Activated B cell treated with CpG ODN at 0.5 μM for 24 hours (primary cell): ENCODE measurements around the gene PRPF38B. TPM values are rescaled to one million over a fixed set of nuclear protein-coding genes. Genes with fewer than 3 reads are reported as not detected.

Experiments
- ATAC-seq: fragments of 200-7000 bp; cut with Tn5 transposase; one replicate; pipeline ENCODE4 v1.10.0; 2021; ENCODE audit warnings: low read depth, mild to moderate bottlenecking, moderate library complexity
- CTCF ChIA-PET: fragments of 350-600 bp; sonication (Branson Sonifier 250); formaldehyde crosslinking; loops from one replicate; lab custom pipeline; 2021; ENCODE audit warnings: antibody characterized with exemption; lab: Charles Lee
- POLR2A ChIA-PET: fragments of 350-600 bp; sonication (Branson Sonifier 250); formaldehyde crosslinking; loops from one replicate; lab custom pipeline; 2021; ENCODE audit warnings: antibody characterized with exemption; lab: Charles Lee
- DNase-seq: peaks from one replicate; pipeline ENCODE4 v3.0.0; 2022
- H3K27ac Mint-ChIP-seq: one replicate; pipeline ENCODE4 v1.8.0; 2020; ENCODE audit warnings: mixed read lengths
- H3K27me3 Mint-ChIP-seq: one replicate; pipeline ENCODE4 v1.8.0; 2021; ENCODE audit warnings: mixed read lengths
- H3K36me3 Mint-ChIP-seq: one replicate; pipeline ENCODE4 v1.8.0; 2021; ENCODE audit warnings: low read depth, mixed read lengths
- H3K4me1 Mint-ChIP-seq: one replicate; pipeline ENCODE4 v1.8.0; 2021; ENCODE audit warnings: mixed read lengths
- H3K4me3 Mint-ChIP-seq: one replicate; pipeline ENCODE4 v1.8.0; 2020; ENCODE audit warnings: mild to moderate bottlenecking, mixed read lengths
- H3K9me3 Mint-ChIP-seq: one replicate; pipeline ENCODE4 v1.8.0; 2020; ENCODE audit warnings: mixed read lengths
- CTCF ChIP-seq: fragments of 200-600 bp; IDR thresholded peaks from one replicate; pipeline ENCODE4 v1.8.0; 2022; ENCODE audit warnings: antibody characterized with exemption, mild to moderate bottlenecking
- intact Hi-C: fragments of 100-400 bp; cut with micrococcal nuclease; formaldehyde crosslinking; loops from one replicate; pipeline ENCODE4 v1.15.1; 2024
- total RNA-seq: library from RNA; stranded (reverse); gene quantifications from 2 replicates; pipeline ENCODE4 v1.2.3, GENCODE V29; 2022

PRPF38B gene
- total RNA-seq, 1 donor from 2014 or later = 88.1 TPM

- ATAC-seq = no peak
- H3K27ac Mint-ChIP-seq = no peak overlapping the region
Observed at GRCh38 chr1:108703939-108704338, 11.8 kb downstream of the PRPF38B start.

GRCh38 chr1:108704496-108704895 lies 12.4 kb downstream of the PRPF38B start:
- CTCF ChIA-PET = no interaction called here
- intact Hi-C loops = no loop called here
- Mint-ChIP-seq H3K27ac (no peak overlapping the region), H3K27me3 (peaks cover 4% of the 10 kb centered on the region), H3K9me3 (no peaks in the 10 kb centered on the region), H3K4me3 (no peak overlapping the region), H3K4me1 (peaks cover 16% of the 10 kb centered on the region), H3K36me3 (peaks cover 23% of the 10 kb centered on the region)
- DNase-seq (no peak), ATAC-seq (no peak)
- POLR2A ChIA-PET = interaction anchor here (1.4 kb wide), 1 partner anchor 12 kb away, joined by 7 read pairs; the partner anchor contains the start of gene PRPF38B
- no peak for TF ChIP-seq CTCF

More at GRCh38 chr1:108703939-108704338, 11.8 kb downstream of the PRPF38B start:
- no peak for TF ChIP-seq CTCF
- intact Hi-C loops = no loop called here
- POLR2A ChIA-PET = interaction anchor here (2.9 kb wide), 1 partner anchor 11 kb away, joined by 23 read pairs; the partner anchor contains the start of gene PRPF38B
- Mint-ChIP-seq H3K4me3 (no peak overlapping the region), H3K27me3 (peaks cover 3% of the 10 kb centered on the region), H3K9me3 (no peaks in the 10 kb centered on the region), H3K4me1 (peaks cover 20% of the 10 kb centered on the region), H3K36me3 (peaks cover 28% of the 10 kb centered on the region)
- DNase-seq = no peak
- CTCF ChIA-PET = no interaction called here

DNA sequence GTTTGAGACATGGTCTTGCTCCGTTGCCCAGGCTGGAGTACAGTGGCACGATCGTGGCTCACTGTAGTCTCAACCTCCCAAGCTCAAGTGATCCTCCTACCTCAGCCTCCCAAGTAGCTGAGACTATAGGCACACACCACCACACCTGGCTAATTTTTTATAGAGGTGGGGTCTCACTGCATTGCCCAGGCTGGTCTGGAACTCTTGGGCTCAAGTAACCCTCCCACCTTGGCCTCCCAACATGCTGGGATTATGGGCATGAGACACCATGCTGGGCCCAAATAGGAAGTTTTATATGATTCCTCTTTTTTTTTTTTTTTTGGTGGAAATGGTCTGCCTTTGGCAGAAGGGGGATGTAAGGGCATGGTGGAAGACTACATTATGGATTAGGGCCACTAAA lies 14.5 kb downstream of the PRPF38B start:
- Mint-ChIP-seq H3K36me3 (peaks cover 7% of the 10 kb centered on the region), H3K27me3 (peaks cover 8% of the 10 kb centered on the region), H3K4me1 (peaks cover 9% of the 10 kb centered on the region), H3K4me3 (no peak overlapping the region), H3K27ac (no peak overlapping the region), H3K9me3 (no peaks in the 10 kb centered on the region)
- intact Hi-C loops = no loop called here
- TF ChIP-seq CTCF = no peak
- POLR2A ChIA-PET = no interaction called here
- DNase-seq = no peak
- CTCF ChIA-PET = no interaction called here
- ATAC-seq = no peak

DNA sequence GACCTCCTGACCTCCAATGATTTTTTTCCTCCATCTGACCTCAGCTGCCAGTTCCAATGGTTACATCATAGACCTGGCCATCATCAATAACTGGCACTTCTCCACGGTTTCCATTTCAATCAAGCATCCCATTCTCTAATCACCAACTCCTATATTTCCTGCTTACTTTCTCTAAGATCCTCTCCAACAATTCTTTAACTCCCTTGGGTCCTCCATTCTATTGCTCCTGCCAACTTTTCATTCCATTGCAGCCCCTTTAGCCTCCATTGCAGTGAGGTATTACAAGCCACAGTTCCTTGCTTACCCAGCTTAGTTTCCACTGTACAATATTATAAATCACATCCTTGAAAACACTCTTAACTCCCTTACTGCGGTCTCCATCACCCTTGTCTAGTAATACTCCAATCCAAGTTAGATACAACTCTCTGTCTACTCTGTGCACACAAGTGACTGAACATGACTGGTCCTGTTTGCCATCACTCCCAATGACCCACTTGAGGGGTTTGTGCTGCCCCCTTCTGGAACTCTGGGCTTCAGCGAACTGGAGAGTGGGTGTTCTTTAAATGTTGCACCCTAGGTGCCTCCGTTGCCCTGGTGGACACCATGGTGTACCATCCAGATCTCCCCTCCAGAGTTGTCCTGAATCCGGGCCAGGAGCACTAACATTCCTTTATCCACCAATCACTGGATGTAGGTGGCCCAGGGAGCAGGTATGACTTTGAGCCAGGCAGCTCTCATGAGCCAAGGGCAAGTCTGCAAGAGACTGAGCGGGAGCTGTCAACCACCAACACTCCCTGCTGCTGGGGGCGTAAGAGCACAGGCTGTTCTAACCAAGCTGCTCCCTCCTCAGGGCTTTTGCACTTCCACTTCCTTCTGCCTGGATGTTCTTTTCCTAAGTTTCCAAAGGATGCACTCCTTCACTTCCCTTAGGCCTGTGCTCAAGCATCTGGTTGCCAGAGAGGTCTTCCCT lies 16.9 kb downstream of the PRPF38B start:
- H3K36me3 Mint-ChIP-seq = no peaks in the 10 kb centered on the region
- no peak for TF ChIP-seq CTCF
- peaks cover 3% of the 10 kb centered on the region for H3K4me1 Mint-ChIP-seq
- CTCF ChIA-PET = interaction anchor here (1.1 kb wide), 1 partner anchor 189 kb away, joined by 5 read pairs; no protein-coding TSS in a partner anchor
- H3K9me3 Mint-ChIP-seq = no peaks in the 10 kb centered on the region
- intact Hi-C loops = no loop called here
- POLR2A ChIA-PET = no interaction called here
- peaks cover 22% of the 10 kb centered on the region for H3K27me3 Mint-ChIP-seq
- no peak overlapping the region for H3K27ac Mint-ChIP-seq
- DNase-seq (no peak), ATAC-seq (no peak)
- no peak overlapping the region for H3K4me3 Mint-ChIP-seq

DNA sequence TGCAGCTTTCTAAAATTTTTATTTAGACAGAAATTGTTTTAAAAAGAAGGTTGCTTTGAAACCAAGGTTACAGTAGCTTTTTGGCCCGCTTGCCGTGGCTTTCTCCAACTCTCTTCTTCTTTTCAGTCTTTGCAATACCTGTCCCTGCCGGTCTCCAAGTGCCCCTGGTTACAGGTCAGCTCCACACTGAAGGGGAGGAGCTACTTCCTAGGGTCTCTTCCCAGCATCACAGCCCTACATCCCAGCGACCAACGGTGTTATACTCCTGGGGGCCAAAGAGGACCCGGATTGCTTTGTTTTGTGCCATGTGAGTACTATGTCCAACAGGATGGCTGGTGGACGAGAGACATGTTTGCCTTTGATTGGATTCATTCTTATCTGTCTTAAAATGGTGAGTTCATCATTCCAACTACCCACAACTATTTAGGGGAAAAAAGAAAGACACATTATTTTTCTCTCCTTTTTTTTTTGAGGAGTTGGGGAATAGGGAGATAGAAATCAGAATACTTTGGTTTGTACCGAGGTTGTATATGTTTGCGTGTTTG lies 20.6 kb downstream of the PRPF38B start, which contains the start of gene FNDC7:
Gene FNDC7, plus strand, starts transcription at position 303 of the 545 bp plus-strand sequence. Its CDS starts 26 bp downstream, at position 329.
- intact Hi-C loops = no loop called here
- H3K27ac Mint-ChIP-seq = no peak within 1 kb of the TSS

More for the DNA sequence above, 20.6 kb downstream of the PRPF38B start, which contains the start of gene FNDC7:
- no peaks in the 10 kb centered on the region for H3K9me3 Mint-ChIP-seq
- H3K36me3 Mint-ChIP-seq = no peaks in the 10 kb centered on the region
- ATAC-seq (no peak), DNase-seq (no peak)
- peaks cover 35% of the 10 kb centered on the region for H3K27me3 Mint-ChIP-seq
- no peak for TF ChIP-seq CTCF
- ChIA-PET CTCF (no interaction called here), POLR2A (no interaction called here)
- no peaks in the 10 kb centered on the region for H3K4me1 Mint-ChIP-seq
- no peak within 1 kb of the TSS for H3K4me3 Mint-ChIP-seq
